ENCODE data around the gene CDH16. TPM values are rescaled to one million over a fixed set of nuclear protein-coding genes. Genes with fewer than 3 reads are reported as not detected.

CDH16 gene
- total and polyA plus RNA-seq, 2 donors from 2014 or later, result 1,180 to 1,188 TPM

GRCh38 chr16:66939366-66939765 lies 20.7 kb upstream of the CDH16 start:
- Histone ChIP-seq H3K27me3 (ENCODE audit: control insufficient read depth, insufficient read depth, low read length) (no peaks in the 10 kb centered on the region), H3K36me3 (ENCODE audit: control insufficient read depth in 2 of 3, insufficient read depth in 3 of 3, low read length in 3 of 3) (peaks cover 0 to 52% (median 36%) of the 10 kb centered on the region in 3 donors), H3K9me3 (ENCODE audit: control insufficient read depth in 2 of 3, insufficient read depth in 1 of 3, low read length in 3 of 3) (no peaks in the 10 kb centered on the region), H3K4me3 (ENCODE audit: low read length in 3 of 3) (no peak overlapping the region), H3K9ac (ENCODE audit: low read length in 3 of 3) (no peak overlapping the region), H3K27ac (ENCODE audit: low read depth in 2 of 2, low read length in 2 of 2) (no peak overlapping the region), H3K4me1 (ENCODE audit: control insufficient read depth in 2 of 3, insufficient read depth in 2 of 3, low read depth in 1 of 3, low read length in 3 of 3) (peaks cover 0 to 19% (median 17%) of the 10 kb centered on the region in 3 donors)
- FAIRE-seq, result no peak
- no peak for TF ChIP-seq CTCF (IDR thresholded peaks at IDR 0.05; ENCODE audit: borderline replicate concordance, extremely low read depth, insufficient read depth)
- intact Hi-C loops (cut with DNase I), result no loop called here
- DNase-seq, result peak in 1 of 5 donors; percentile 29

GRCh38 chr16:66937725-66938337 lies 19.1 kb upstream of the CDH16 start:
- DNase-seq (peak in 1 of 5 donors; percentile 68), FAIRE-seq (no peak)
- no peaks in the 10 kb centered on the region for H3K27me3 ChIP-seq (ENCODE audit: control insufficient read depth, insufficient read depth, low read length)
- no peak overlapping the region for H3K4me3 ChIP-seq (ENCODE audit: low read length in 3 of 3)
- no peak for TF ChIP-seq CTCF (IDR thresholded peaks at IDR 0.05; ENCODE audit: borderline replicate concordance, extremely low read depth, insufficient read depth)
- H3K27ac ChIP-seq (ENCODE audit: low read depth in 2 of 2, low read length in 2 of 2), result no peak overlapping the region
- H3K36me3 ChIP-seq (ENCODE audit: control insufficient read depth in 2 of 3, insufficient read depth in 3 of 3, low read length in 3 of 3), result peaks cover 0 to 52% (median 32%) of the 10 kb centered on the region in 3 donors
- no peak overlapping the region for H3K9ac ChIP-seq (ENCODE audit: low read length in 3 of 3)
- H3K4me1 ChIP-seq (ENCODE audit: control insufficient read depth in 2 of 3, insufficient read depth in 2 of 3, low read depth in 1 of 3, low read length in 3 of 3), result peaks cover 0 to 24% (median 23%) of the 10 kb centered on the region in 3 donors
- intact Hi-C loops (cut with DNase I), result no loop called here
- H3K9me3 ChIP-seq (ENCODE audit: control insufficient read depth in 2 of 3, insufficient read depth in 1 of 3, low read length in 3 of 3), result no peaks in the 10 kb centered on the region

- peak overlapping the region in 1 of 3 donors; percentile 96 for H3K4me3 ChIP-seq (ENCODE audit: low read length in 3 of 3)
- no peak for TF ChIP-seq CTCF (IDR thresholded peaks at IDR 0.05; ENCODE audit: borderline replicate concordance, extremely low read depth, insufficient read depth)
- H3K27me3 ChIP-seq (ENCODE audit: control insufficient read depth, insufficient read depth, low read length), result no peaks in the 10 kb centered on the region
- intact Hi-C loops (cut with DNase I), result no loop called here
- peaks cover 0 to 26% (median 24%) of the 10 kb centered on the region in 3 donors for H3K4me1 ChIP-seq (ENCODE audit: control insufficient read depth in 2 of 3, insufficient read depth in 2 of 3, low read depth in 1 of 3, low read length in 3 of 3)
- FAIRE-seq (no peak), DNase-seq (peak in 1 of 5 donors; percentile 5)
- no peak overlapping the region for H3K27ac ChIP-seq (ENCODE audit: low read depth in 2 of 2, low read length in 2 of 2)
- no peak overlapping the region for H3K9ac ChIP-seq (ENCODE audit: low read length in 3 of 3)
- H3K9me3 ChIP-seq (ENCODE audit: control insufficient read depth in 2 of 3, insufficient read depth in 1 of 3, low read length in 3 of 3), result no peaks in the 10 kb centered on the region
- H3K36me3 ChIP-seq (ENCODE audit: control insufficient read depth in 2 of 3, insufficient read depth in 3 of 3, low read length in 3 of 3), result peaks cover 0 to 44% (median 27%) of the 10 kb centered on the region in 3 donors
Measured at GRCh38 chr16:66936889-66937554, 18.3 kb upstream of the CDH16 start.
